Stimulated activated CD8-positive, alpha-beta memory T cell treated with anti-CD3 and anti-CD28 coated beads, Interleukin-7, amount 100 ng/mL, for 1 hour (primary cell): ENCODE results near the gene GSN.

Experiments
- DNase-seq, 2 donors: peaks; one replicate each; pipeline ENCODE4 v3.0.0-alpha.2; 2020; ENCODE audit warnings: low read depth in 2 of 2

Gene GSN

GRCh38 chr9:121350993-121351561, 83.1 kb downstream of the GSN start:
- no peak for DNase-seq

- peak; percentile 27 to 34 for DNase-seq
Measured at GRCh38 chr9:121353241-121354061, 85.5 kb downstream of the GSN start.

DNA sequence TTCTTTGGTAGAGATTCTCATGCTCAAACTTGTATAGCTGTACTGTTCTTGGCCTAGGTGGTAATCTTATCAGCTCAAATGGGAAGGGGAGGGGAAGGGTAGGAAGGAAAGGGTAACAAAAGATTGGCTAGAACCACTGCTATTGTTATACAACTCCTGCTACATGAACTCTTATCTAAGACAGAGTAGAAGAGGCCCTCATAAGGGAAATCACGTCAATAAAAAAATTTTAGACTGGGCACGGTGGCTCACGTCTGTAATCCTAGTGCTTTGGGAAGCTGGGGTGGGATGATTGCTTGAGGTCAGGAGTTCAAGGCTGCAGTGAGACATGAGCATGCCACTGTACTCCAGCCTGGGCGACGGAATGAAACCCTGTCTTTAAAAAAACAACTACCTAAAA, 86.2 kb downstream of the GSN start:
- no peak for DNase-seq

DNA sequence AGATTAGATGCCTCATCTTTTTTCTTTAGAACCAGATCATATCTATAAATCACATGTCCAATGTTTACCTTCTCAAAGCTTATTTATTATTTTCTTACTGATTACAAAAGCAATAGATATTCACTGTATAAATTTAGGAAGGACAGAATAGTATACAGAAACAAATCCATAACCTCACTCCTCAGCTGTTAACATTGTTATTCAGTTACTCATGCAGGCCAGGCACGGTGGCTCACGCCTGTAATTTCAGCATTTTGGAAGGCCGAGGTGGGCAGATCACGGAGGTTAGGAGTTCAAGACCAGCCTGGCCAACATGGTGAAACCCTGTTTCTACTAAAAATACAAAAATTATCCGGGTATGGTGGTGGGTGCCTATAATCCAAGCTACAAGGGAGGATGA, 86.8 kb downstream of the GSN start:
- no peak for DNase-seq

DNA sequence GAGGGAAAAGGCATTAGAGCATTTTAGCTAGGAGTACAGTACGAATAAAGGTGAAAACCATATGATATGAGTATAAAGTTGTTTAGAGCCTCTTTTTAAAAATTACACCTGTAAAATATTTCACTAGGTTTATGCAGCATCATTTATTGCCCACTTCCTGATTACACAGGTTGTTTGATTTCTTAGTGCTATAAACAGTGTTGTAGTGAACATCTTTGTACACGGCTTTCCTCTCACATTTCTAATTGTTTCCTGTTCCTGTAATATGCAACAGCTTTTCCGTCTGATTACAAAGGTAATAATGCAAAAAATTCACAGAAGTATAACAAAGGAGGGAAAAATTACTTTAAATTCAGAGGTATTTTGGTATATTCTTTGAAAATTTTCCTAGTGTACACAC, 89.0 kb downstream of the GSN start:
- no peak for DNase-seq

- DNase-seq: no peak
Measured at GRCh38 chr9:121358751-121359150, 90.8 kb downstream of the GSN start.

- DNase-seq: no peak
Measured at GRCh38 chr9:121359351-121360294, 91.7 kb downstream of the GSN start.

GRCh38 chr9:121360601-121361374, 92.8 kb downstream of the GSN start:
- no peak for DNase-seq

DNA sequence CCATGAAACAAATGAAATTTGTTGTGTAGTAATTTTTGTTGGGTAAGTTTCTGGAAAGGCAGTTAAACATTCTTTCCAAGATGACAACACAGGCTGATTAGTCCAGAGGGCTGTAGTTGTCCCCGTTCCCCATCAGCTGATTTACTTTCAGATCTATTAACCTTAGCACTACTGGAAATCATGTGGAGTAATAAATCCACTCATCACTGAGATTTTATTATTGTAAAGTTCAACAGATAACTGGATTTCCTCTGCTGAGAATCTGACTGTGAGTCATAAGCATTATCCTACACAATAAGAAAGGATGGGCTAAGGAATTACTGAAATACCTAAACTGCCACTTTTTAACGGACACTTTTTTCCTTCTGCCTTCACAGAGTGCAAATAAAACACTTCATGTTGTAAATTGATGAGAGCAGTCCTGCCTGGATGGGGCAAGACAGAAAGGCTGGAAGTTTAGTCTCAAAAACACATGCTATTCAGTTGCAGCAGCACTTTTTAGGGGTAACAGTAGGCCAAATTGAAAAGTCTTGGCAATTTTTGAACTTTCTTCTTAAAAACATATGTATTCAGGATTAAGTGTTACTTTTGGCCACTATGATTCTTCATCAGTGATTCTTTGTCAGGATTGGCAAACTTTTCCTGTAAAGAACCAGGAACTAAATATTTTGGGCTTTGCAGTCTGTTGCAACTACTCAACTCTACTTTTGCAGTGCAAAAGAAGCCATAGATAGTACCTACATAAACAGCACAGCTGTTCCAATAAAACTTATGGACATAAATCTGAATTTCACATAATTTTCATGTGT, 95.1 kb downstream of the GSN start:
- no peak for DNase-seq

DNA sequence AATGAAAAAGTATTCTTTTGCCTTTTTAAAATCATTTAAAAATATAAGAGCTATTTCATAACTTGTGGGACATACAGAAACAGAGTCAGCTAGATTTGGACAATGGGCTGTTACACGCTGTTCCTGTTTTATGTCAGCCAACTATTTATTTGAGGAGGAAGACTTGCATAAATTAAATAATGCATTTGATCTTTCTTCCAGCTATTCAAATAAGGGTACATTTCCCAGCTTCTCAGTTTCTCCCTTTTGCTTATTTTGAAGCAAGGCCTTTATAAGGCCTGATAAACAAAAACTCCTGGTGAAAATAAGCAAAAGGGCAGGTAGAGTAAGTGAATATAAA, 95.6 kb downstream of the GSN start:
- DNase-seq: no peak

DNA sequence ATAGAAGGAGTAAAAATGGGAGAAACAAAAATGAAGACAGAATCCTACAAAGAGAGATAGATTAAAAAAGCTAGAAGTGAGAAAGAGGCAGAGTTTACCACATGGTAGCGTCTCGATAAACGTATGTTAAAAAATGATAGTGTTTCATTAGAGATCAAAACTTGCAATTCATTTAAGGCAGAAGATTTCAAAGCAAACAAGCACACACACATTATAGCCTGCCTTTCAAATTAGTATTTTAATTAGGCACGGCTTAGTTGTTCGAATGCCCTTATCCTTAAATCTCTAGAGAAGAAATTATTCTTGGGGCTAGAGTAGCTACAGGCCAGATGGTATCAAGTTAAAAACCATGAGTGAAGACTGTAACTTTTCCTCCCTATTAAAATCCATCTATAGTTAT, 96.1 kb downstream of the GSN start:
- DNase-seq: no peak

- no peak for DNase-seq
Measured at GRCh38 chr9:121364886-121365285, 96.9 kb downstream of the GSN start.

- DNase-seq: no peak
Measured at GRCh38 chr9:121365564-121365963, 97.6 kb downstream of the GSN start.

DNA sequence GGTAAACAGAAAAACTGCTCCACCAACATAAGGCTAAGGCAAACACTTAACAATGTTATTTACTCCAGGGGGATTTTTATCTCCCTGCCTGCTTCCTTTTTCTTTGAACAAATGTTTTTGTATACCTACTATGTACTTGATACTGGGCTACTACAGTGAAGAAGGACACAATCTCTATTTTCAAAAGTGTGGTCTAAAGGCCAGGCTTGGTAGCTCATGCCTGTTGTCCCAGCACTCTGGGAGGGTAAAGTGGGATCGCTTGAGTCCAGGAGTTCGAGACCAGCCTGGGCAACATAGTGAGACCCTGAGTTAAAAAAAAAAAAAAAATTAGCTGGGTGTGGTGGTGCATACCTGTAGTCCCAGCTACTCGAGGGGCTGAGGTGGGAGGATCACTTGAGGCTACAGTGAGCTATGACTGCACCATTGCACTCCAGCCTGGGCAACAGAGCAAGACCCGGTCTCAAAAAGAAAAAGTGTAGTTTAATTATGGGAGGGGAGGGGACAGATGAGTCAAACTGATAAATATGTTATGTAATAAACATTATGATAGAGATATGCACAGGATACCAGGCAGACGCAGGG, 98.7 kb downstream of the GSN start:
- DNase-seq: no peak

DNA sequence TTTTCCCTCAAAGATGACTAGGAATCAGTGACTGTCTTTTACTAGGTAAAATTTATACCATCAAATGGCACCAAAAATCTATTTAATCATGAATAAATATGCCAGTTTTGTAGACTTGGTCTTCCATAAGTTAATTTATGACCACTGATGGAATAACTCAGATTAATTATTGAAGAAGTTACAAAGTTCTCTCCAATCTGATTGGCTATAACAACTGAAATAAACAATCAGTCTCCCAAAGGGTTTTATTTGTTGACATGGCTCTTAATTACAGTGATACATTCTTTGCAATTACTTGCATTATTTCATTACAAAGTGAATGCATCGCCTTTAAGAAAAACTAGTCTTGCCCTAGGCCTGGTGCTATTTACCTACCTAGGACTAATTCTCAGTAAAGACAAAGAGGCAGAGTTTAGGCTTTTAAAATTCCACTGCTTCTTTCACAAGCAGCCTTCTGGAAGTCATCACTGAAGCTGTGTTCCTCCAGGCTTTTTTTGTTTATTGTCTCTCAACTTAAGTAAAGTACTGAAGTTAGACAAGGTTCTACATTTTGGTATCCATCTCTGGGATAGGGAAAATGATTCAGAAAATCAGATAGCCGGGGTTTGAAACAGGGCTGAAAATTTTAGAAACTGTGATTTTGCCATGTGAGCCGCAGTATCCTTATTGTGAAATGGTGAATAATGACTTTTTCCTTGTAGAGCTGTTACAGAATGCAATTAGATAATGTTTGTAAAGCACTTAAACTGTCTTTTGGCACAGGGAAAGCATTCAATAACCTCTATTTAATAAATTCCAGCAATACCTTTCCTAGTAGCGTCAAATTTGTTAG, 99.6 kb downstream of the GSN start:
- no peak for DNase-seq

- no peak for DNase-seq
Measured at GRCh38 chr9:121368138-121368522, 100.2 kb downstream of the GSN start.

DNA sequence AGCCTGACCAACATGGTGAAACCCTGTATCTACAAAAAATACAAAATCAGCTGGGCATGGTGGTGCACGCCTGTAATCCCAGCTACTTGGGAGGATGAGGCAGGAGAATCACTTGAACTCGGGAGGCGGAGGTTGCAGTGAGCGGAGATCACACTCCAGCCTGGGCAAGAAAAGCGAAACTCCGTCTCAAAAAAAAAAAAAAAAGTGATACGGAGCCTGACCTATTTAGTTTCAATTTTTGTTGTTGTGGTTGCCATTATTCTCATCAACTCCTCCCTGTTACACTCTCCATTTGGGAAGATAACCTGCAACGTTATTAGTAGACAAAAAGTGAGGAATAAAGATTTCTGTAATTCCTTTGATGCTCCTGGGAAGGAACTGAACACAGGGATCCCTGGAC, 100.8 kb downstream of the GSN start:
- DNase-seq: no peak

- peak in 1 of 2 donors; percentile 29 for DNase-seq
Measured at GRCh38 chr9:121369595-121370265, 101.8 kb downstream of the GSN start, which contains the start of gene STOM. Gene STOM, minus strand, starts transcription at chr9:121370250. Its CDS starts 63 bp downstream, at chr9:121370187.

DNA sequence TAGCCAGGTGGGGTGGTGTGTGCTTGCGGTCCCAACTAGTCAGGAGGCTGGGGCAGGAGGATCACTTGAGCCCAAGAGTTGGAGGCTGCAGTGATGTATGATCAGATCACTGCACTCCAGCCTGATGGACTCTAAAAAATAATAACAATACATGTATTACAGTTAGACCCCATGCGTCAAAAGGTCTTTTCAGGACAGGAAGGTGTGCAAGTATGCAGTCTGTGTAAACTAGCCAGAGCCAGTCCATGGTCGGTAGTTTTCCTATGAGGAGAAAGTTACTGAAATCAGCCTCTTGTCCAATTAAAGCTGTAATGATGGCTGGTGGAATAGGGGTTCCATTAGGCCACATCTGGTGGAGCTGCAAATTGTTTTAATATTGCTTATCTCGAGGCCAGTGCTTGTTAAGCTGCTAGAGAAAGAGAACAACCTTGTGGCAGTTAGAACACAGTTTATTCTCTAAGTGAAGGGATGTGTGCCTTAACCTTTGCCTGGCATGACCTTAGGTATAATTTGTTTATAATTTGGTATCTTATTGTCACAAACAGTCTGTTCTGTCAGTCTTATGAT, 103.6 kb downstream of the GSN start:
- no peak for DNase-seq
